HG03175 (cell line): ENCODE data around the gene CLEC16A.
"Not testable (repeated sequence)": the region's sequence is repeated elsewhere in the genome, so short reads cannot be mapped to it uniquely, and the experiment has no call there.

Experiments
- ATAC-seq: cut with Tn5 transposase; IDR thresholded peaks from one replicate; pipeline ENCODE4 v1.9.1; 2021; ENCODE audit warnings: mild to moderate bottlenecking, moderate library complexity; ENCODE audit not compliant: unreplicated experiment

The CLEC16A gene

DNA sequence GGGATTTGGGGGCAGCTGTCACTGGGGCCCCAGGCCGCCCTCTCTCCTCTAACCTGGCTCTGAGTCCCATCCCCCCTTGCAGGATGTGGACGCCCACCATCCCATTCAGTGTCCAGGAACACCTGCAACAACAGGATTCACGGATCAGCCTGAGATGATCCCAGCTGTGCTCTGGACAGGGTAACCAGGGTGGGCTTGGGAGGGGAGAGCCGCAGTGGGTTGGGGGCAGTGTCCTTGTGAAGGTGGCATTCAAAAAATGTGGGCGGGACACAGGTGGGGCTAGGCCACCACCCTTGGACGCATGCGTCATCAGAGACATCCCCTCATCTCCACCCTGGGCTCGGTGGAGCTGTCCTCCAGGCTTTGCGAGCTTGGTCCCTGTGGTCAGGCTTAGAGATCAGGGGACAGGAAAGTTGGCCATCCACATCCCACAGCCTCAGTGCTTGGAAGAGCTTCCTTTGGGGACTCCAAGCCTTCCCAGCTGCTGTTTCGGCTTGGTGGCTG is 21.2 kb upstream of the CLEC16A start:
- ATAC-seq, result no peak

DNA sequence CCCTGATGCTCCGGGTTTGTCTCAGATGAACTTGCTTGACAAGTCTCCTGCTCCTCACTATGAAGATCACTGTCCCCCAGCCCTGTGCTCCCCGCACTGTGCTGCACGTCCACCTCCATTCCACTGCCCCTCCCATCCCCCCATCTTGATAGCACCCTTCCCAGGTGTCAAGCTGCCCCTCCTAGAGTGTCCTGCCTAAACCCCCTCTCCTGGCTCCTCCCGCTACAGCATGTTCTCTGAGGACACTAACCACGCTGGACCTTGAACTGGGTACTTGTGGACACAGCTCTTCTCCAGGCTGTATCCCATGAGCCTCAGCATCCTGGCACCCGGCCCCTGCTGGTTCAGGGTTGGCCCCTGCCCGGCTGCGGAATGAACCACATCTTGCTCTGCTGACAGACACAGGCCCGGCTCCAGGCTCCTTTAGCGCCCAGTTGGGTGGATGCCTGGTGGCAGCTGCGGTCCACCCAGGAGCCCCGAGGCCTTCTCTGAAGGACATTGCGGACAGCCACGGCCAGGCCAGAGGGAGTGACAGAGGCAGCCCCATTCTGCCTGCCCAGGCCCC is 20.6 kb upstream of the CLEC16A start:
- no peak for ATAC-seq

DNA sequence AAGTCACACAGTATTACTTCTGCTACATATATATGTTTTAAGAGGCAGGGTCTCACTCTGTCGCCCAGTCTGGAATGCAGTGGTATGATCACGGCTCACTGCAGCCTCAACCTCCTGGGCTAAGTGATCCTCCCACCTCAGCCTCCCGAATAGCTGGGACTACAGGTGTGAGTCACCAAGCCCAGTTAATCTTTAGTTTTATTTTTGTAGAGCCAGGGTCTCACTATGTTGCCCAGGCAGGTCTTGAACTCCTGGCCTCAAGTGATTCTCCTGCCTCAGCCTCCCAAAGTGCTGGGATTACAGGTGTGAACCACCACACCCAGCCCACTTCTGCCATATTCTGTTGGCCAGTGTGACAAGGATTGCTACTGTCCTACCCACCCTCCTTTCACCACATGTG is 19.1 kb upstream of the CLEC16A start:
- not testable (repeated sequence) for ATAC-seq

DNA sequence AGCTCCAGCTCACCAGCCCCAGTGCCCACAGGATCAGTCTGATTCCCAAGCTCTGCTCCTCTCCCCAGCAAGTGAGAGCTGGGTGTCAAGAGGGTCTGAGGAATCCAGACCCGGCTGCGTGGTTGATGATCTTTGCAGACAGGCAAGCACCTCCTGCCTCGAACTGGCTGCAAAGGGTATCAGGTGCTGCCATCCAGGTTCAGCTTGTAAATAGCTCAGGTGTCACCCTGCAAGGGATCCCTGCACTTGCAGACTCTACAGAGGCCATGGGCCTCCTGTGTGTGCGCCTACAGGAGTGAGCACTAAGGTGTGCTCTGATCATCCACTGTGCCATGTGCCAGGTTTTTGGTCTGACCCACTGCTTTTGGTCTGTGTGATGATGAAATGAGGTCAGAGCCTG is 18.3 kb upstream of the CLEC16A start:
- ATAC-seq, result no peak

DNA sequence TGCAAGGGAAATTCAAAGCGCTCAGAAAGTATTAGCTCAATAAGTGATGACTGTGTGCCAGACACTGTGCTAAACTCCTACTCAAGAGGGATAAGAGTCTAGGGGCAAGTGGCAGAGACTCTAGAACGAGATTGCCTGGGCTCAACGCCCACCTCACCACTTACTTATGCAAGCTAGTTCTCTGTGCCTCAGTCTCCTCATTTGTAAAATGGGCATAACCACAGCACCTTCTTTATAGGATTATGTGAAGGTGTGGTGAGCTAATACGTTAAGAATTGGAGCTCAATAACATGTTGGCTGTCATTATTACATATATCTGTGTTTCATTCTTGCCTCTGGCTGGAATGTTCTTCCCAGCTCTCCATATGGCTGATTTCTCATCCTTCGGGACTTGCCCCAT is 17.5 kb upstream of the CLEC16A start:
- no peak for ATAC-seq

DNA sequence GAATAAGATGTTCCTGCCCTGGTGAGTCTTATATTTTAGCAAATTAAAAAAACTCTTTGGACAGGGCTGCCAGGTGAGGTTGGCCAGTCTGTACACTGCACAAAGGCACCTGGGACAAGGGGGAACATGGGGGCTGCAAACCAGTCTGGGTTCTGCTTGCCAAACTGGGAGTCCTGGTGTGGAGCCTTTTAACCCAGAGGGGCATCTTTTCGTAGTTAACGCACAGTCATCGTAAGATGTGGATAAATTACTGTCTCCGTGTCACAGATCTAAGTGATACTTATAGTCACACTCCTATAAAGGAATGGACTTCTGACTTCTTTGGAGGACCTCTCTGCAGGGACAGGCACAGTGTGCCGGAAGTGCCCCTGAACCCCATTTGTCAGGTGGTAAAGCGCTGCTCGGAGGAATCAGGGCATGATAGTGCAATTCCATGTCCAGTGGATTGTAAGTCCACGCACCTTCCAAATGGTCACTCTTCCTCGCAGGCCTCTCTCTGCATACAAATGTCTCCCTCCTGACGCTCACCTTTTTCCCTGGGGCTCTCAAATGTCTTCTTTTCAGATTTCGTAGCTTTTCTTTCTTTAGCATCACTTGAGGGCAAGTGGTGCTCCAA is 16.8 kb upstream of the CLEC16A start:
- no peak for ATAC-seq

DNA sequence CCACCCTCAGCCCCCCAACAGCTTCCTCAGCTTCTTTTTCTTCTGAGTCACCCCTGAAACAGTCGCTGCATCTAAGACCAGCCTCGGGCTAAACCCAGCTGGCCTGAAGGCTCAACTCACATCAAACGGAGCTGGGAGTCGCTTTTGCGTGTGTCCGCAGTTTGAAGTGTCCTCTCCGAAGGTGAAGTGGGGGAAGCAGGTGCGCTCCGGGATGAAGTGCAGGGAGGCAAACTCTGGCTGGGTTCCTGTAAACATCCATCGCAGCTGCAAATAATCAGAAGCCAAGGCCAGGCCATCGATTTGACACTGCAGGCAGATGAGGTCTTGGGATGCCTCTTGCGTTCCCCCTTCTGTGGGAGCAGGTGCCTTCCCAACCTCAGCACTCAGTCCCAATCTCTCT is 15.3 kb upstream of the CLEC16A start:
- ATAC-seq, result not testable (repeated sequence)

DNA sequence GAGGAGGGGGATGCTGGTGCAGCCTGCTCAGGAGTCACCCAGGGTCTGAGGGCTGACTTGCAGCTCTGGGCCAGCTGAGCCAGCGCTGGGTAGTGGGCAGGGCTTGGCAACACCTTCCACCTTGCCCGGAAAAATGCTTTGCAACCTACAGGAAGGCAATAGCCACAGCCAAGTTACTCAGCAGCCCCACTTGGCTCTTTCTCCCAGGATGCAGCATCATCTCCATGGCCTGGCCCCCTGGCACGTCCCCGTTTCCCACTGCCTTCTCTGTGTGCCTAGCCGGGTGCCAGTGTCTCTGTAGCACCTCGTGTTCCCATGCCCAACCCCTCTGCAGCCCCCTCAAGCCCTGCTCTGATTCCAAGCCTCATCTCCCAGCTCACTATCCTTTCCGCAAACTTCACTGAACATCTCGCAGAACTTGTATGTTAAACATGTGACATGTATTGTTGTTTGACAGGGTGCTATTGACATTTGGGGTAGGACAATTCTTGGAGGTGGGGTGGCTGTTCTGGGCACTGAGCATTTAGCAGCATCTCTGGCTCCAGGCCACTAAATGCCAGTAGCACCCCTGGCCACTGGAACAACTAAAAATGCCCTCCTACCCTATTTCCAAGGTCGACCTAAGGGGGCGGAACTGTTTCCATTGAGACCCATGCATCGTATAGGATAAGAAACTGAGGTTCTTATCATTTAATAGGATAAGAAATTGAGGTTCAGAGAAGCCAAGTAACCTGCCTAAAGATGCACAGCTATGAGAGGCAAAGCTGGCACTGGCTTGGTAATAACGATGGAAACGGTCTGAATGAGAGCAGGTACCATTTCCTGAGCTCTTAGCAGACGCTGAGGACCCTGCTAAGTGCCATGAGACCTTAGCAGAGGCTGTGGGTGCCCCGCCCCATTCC is 14.3 kb upstream of the CLEC16A start:
- ATAC-seq, result no peak

DNA sequence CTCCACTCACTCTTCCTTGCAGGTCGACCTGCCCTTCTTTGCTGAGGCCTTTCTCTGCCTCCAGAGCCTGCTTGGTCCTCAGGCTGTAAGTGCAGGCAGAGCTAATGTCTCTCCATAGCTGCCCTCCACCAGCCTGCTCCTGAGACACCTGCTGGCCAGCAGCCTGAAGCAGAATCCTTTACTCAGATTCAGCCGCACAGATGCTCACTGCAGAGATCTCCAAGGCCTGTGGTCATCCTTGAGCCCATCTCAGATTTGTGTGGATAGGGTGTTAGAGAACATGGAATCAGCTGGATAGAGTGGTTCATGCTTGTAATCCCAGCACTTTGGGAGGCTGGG is 13.6 kb upstream of the CLEC16A start:
- ATAC-seq, result no peak

DNA sequence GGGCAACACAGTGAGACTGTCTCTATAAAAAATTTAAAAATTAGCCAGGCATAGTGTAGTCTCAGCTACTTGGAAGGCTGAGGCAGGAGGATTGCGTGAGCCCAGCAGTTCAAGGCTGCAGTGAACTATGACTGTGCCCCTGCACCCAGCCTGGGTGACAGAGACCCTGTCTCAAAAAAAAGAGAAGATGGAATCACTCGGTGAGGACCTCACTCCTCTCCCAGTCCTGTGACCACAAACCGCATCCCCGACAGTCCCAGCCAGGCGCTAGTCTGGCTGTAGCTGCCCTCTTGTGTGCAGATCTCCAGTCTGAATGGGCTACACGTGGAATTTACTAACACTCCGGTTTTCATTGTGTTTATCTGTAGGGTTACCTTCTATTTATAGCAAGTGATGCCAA is 13.2 kb upstream of the CLEC16A start:
- ATAC-seq, result no peak

DNA sequence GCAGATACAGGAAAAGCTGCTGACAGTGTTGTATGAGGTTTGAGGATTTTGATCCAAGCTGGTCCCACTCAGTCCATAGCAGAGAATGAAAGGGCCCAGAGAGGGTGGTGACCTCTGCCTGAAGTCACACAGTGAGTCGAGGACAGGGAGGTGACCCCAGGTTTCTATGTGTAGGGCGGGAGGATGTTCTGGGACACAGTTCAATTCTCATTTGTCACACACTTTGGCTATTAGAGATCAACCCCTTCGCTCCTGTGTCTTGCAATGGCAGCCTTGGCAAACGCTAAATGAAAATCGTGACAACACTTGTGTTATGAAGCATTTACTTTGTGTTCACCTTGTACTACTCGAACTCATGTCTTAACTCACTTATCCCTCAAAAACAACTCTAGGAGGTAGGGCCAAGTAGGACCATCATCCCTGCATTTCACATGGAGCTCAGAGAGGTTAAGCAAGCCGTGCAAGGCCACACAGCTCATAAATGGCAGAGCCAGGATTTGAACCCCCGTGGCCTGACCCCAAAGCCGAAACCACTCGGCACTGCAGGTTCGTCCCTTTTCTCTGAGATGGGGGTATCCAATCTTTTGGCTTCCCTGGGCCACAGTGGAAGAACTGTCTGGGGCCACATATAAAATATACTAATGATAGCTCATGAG is 12.3 kb upstream of the CLEC16A start:
- ATAC-seq, result no peak

DNA sequence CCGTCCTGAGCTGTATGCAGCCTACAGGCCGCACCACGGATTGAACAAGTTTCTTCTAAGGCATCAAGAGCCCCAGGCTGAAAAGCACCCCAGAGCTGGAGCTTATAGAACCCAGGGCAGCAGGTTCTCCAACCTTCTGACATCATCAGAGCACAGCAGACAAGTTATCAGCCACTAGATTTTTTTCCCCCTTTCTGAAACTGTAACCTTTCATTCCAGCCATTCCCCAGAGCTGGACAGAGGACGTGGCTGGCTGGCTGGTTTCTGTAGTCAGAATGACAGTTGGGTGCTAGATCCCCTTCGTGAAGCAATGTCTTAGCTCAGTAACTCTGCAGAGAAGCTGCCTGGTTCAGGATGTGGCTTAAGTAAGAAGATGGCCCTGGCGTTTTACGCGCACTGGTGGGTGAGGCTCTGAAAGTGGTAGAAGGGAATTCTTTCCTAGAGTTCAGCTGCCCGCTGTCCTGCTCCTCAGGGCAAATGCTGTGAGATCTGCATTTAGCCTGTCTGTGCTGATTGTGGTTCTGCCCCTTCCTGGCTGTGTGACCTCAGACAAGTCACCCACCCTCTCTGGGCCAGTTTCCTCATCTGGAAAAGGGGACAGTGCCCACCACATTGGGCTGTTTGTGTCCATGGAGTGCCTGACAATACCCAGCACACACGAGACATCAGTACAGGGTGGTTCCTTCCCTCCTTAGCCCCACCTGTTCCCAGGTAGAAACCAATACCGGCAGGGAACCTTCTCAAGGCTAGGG is 11.2 kb upstream of the CLEC16A start:
- no peak for ATAC-seq

DNA sequence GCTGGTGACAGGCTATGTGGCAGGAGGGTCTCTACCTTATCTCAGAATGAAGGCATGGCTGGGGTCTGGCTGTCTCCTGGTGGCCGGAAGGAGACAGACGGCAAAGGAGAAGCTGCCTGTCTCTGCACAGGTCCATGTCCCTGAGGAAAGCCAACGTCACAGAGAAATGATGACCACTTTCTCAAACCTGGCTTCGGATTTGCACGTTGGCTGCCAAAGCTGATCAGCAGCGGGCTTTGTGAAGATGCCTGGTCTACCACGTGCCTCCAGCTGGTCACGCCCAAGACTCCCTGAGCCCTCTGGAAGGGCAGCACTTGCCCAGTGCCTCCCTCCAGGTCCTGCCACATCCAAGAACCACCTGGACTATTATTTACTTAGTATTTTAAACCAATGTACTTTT is 10.5 kb upstream of the CLEC16A start:
- no peak for ATAC-seq

DNA sequence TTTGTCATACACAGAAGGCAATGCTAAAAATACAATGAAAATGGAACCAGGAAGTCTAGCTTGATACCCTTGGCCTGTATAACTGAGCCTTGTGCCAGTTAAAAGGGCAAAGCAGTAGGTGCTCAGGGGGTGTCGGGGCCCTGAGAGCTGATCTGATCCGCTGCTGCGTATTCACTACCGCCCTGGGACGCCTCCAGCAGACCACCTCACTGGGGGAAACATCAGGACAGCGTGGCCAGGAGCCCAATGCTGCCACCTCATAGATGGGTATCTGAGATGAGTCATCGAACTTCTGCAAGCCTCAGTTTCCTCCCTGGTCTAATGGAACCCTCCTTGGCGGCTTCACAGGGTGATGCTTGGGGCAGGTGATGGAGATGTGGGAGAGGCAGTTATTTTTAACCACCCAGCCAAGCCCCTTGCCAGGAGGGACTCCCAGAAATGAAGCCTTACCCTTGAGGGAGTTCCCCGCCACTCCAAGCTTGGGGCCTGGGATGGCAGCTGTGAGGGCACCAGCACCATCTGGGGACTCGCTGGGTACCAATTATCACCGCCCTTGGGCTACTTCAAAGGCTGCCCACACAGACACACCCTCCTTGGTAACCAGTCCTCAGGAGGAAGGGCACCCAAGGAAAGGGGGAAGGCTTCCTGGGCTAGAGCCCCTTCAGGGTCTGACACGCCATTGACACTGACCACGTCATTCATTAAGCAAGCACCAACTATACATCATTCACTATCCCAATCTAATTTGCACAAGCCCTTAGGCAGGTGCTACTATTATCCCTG is 9.8 kb upstream of the CLEC16A start:
- ATAC-seq, result no peak

DNA sequence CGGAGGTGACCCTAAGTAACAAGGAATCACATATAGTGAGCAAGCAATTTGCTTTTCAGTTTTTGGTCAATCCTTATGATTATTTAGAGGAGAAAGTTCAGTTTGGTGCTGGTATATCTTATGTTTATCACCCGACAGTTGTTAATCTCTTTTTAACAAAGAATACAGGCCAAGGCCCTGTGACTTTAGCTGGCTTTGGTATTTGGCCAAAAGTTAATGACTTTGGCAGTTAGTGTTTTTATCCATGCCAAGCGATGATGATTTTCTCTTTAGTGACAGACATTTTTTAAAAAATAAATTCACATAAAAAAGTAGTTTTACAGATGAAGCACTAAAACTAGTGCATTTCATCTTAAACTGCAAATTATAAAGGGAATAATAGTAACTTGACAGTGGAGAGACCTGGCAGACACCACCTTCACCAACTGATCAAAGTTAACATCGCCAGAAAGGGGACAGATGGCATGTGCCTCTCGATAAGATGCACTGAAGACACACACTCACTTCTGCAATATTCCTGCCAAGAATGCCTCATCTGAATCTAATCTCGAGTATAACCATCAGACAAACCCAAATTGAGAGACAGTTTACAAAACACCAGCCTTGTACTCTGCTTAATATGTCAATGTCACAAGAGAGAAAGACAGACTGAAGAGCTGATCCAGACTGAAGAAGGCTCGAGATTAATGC is 9.0 kb upstream of the CLEC16A start:
- no peak for ATAC-seq

DNA sequence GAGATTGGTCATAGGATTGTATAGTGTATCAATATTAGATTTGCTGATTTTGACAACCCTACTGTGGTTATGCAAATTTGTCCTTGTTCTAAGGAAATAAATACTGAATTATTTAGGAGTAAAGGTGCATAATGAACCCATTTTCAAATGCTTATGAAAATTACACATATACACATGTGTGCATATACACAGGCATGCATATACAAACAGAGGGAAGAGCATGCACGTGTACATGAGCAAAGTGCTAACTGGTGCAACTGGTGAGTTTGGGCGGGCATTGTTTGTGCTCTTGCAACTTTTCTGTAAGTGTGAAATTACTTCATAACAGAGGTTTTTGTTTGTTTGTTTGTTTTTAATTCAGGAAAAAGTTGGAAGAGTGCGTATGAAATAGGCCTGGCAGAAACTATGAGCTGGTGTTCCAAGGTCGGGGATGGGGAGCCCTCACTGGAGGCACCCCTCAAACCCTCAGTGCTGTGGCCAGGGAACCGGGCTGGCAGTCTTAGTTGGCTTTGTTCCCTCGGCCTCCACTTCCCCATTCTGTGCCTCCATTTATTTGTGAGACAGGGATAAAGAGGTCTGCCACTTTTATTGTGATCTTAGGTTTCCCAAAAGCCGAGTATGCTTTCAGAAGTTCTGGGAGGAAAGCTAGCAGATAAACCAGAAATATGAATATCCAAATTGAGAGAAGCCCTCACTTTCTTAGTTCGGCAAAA is 7.9 kb upstream of the CLEC16A start:
- ATAC-seq, result no peak

DNA sequence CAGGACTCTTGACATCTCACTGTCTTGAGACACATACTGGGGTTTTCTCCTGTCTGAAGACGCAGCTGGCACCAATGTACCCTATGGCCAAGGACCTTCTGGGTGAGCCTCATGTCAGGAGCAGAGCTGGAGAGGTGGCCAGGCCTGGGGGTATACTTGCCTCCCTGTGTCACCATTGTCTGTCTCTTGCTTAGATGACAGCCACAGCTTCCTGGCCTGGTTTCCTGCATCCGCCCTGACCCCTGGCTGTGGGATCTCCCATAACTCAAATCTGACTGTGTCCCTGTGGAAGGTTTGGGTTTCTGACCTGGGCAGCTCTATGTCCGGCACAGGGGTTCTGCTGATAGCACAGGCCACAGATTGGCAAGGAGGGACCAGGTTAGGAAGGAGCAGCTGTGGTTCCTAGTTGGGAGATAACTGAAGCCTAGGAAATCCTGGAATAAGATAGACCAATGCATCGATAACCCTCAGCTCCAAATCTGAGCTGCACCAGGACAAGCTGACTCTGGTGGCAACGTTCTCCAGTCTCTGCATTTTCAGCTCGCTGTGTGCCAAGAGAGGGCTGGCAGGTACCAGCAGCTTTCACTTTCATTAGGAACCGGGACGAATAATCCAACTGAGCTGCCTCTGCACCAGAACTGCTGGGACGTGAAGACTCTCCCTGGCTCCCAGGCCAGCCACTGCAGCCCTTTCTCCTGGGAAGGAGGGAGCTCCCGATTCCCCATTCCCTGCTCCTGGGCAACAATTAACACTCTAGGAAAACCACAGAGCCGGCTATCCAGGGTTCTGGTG is 7.1 kb upstream of the CLEC16A start:
- no peak for ATAC-seq

DNA sequence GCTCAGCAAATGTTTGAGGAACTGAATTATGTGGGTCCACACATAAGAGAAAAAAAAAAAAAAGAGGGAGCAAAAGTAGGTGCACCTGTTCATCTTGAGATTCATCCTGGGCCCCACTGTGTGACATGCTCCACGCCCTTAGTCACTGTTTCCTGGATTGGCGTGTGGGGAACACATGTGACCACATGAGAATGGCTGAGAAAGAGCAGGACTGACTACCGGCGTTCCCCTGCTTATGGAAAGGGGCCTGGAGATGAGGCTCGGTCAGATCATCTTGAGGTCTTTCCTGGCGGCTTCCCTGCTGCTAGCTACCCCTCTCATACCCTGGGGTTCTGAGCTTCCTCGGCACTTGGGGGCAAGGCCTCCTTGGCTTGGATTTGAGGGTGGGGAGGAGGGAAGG is 6.0 kb upstream of the CLEC16A start:
- ATAC-seq, result no peak
